ENCODE data around the gene NTRK2. TPM values are rescaled to one million over a fixed set of nuclear protein-coding genes. Genes with fewer than 3 reads are reported as not detected.

Gene NTRK2
- total and polyA plus RNA-seq, 4 donors, result 0.26 to 1.4 (median 0.56) TPM

- no peak overlapping the region for H3K9ac ChIP-seq (ENCODE audit: low read depth in 1 of 2, low read length in 2 of 2)
- no peak overlapping the region for H3K27ac ChIP-seq (ENCODE audit: low read depth in 1 of 2, low read length in 2 of 2)
- peaks cover 0 to 5% (median 0%) of the 10 kb centered on the region in 4 donors for H3K9me3 ChIP-seq (ENCODE audit: control insufficient read depth in 4 of 4, low read length in 3 of 4)
- no peak for DNase-seq (ENCODE audit: low spot score)
- no peaks in the 10 kb centered on the region for H3K36me3 ChIP-seq (ENCODE audit: control insufficient read depth in 4 of 4, insufficient read depth in 3 of 4, low read depth in 1 of 4, low read length in 3 of 4)
- no peak overlapping the region for H3K4me3 ChIP-seq (ENCODE audit: low read depth in 1 of 3, low read length in 3 of 3)
- no peaks in the 10 kb centered on the region for H3K27me3 ChIP-seq (ENCODE audit: control insufficient read depth in 4 of 4, insufficient read depth in 4 of 4, low read length in 3 of 4)
- WGBS, result 69% methylated on average over 7 of the region's 7 CpGs
- no peaks in the 10 kb centered on the region for H3K4me1 ChIP-seq (ENCODE audit: control insufficient read depth in 4 of 4, insufficient read depth in 4 of 4, low read length in 3 of 4)
- TF ChIP-seq YY1 (IDR thresholded peaks at IDR 0.05) (no peak), CTCF (IDR thresholded peaks at IDR 0.05; ENCODE audit: low read depth, low read length, missing input control) (no peak), TAF1 (conservative IDR thresholded peaks at IDR 0.05) (no peak), SP1 (IDR thresholded peaks at IDR 0.05) (no peak), MAX (IDR thresholded peaks at IDR 0.05) (no peak), EGR1 (IDR thresholded peaks at IDR 0.05; ENCODE audit: low read depth in 2 of 2) (no peak), ZBTB33 (IDR thresholded peaks at IDR 0.05) (no peak), HNF4G (IDR thresholded peaks at IDR 0.05) (no peak), FOXA1 (IDR thresholded peaks at IDR 0.05) (no peak), GABPA (IDR thresholded peaks at IDR 0.05 in 1 of 2, conservative IDR thresholded peaks at IDR 0.05 in 1 of 2) (no peak)
Measured at GRCh38 chr9:85014292-85014691, 344.8 kb downstream of the NTRK2 start.

DNA sequence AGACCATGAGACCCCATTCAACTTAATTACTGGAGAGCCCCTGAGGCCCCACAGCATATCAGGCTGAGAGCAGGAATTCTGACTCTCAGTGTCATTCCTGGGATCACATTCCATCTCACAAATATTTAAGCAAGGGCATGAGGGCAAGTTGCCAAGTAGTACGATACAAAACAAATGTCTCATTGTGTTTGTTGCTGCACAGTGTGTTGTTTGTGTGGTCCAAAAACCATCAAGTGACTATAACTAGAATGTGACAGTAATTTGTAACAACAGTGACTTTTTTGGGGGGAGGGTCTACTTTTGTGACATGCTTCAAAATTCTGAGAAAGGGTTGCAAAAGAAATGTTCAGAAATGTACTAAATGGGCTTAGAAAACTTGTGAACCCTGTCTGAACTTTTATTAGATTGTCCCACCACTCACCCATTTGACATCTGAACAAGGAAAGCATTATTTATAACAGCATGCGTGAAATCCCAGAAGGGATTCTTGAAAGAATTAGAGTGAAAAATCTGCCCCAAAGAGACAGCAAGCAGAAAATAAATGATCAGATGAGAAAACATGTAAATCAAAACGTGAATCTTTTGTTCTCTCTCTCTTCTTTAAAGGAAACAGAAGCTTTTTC lies 347.0 kb downstream of the NTRK2 start:
- H3K27ac ChIP-seq (ENCODE audit: low read depth in 1 of 2, low read length in 2 of 2), result no peak overlapping the region
- H3K36me3 ChIP-seq (ENCODE audit: control insufficient read depth in 4 of 4, insufficient read depth in 3 of 4, low read depth in 1 of 4, low read length in 3 of 4), result no peaks in the 10 kb centered on the region
- H3K27me3 ChIP-seq (ENCODE audit: control insufficient read depth in 4 of 4, insufficient read depth in 4 of 4, low read length in 3 of 4), result no peaks in the 10 kb centered on the region
- H3K9me3 ChIP-seq (ENCODE audit: control insufficient read depth in 4 of 4, low read length in 3 of 4), result peaks cover 0 to 5% (median 0%) of the 10 kb centered on the region in 4 donors
- DNase-seq (ENCODE audit: low spot score), result no peak
- H3K9ac ChIP-seq (ENCODE audit: low read depth in 1 of 2, low read length in 2 of 2), result no peak overlapping the region
- WGBS, result 40% methylated on average over 3 of the region's 3 CpGs
- no peak for TF ChIP-seq CTCF (IDR thresholded peaks at IDR 0.05; ENCODE audit: low read depth, low read length, missing input control)
- TF ChIP-seq REST (IDR thresholded peaks at IDR 0.05), result no peak
- TF ChIP-seq HNF4A (conservative IDR thresholded peaks at IDR 0.05), result no peak
- no peak for TF ChIP-seq FOXA1 (IDR thresholded peaks at IDR 0.05)
- TF ChIP-seq EGR1 (IDR thresholded peaks at IDR 0.05; ENCODE audit: low read depth in 2 of 2), result no peak
- TF ChIP-seq FOXA2 (IDR thresholded peaks at IDR 0.05), result no peak
- TF ChIP-seq SP1 (IDR thresholded peaks at IDR 0.05), result no peak
- no peak for TF ChIP-seq YY1 (IDR thresholded peaks at IDR 0.05)
- TF ChIP-seq RAD21 (IDR thresholded peaks at IDR 0.05), result no peak
- no peak for TF ChIP-seq MAX (IDR thresholded peaks at IDR 0.05)
- TF ChIP-seq, protein P1, sequence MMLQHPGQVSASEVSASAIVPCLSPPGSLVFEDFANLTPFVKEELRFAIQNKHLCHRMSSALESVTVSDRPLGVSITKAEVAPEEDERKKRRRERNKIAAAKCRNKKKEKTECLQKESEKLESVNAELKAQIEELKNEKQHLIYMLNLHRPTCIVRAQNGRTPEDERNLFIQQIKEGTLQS (IDR thresholded peaks at IDR 0.05), result no peak
- H3K4me1 ChIP-seq (ENCODE audit: control insufficient read depth in 4 of 4, insufficient read depth in 4 of 4, low read length in 3 of 4), result no peaks in the 10 kb centered on the region
- no peak overlapping the region for H3K4me3 ChIP-seq (ENCODE audit: low read depth in 1 of 3, low read length in 3 of 3)
